Measurements from ENCODE around the gene RHOT2.

Gene RHOT2

DNA sequence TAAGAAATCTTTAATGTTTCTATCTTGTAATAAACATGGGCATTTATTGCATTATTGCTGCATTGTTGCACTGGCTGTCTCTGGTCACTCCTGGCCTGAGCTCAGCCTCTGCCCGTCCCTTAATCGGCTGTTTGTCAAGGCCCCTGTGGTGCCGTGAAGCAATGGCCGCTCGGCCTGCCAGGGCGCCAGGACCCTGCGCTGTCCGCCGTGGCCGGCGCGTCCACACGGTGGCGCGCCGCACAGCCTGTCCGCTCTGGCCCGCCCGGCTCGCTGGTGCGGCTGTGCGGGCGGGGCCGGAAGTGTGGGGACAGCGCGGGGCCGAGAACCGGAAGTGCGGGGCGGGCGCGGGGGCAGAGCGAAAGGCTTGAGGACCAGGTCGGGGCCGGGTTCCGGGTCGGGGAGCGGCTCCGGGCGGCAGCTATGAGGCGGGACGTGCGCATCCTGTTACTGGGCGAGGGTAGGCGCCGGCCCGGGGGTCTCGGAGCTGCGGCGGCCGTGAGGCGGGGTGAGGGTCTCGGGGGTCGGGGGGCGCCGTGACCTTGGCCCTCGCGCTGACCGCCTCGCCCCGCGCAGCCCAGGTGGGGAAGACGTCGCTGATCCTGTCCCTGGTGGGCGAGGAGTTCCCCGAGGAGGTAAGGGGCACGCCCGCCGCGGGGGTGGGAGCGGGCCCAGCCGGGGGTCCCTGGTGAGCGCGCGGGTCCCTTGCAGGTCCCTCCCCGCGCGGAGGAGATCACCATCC lies at the start of gene RHOT2:
TSS of gene RHOT2 (plus strand) at position 353 of the 739 bp plus-strand sequence. CDS start at position 421, 68 bp downstream.
- ATAC-seq (replicated peaks; ENCODE audit: extremely low read depth, poor library complexity, severe bottlenecking) (peak; percentile 94), DNase-seq (ENCODE audit: low spot score in 2 of 2) (peak; percentile 87 to 88)

DNA sequence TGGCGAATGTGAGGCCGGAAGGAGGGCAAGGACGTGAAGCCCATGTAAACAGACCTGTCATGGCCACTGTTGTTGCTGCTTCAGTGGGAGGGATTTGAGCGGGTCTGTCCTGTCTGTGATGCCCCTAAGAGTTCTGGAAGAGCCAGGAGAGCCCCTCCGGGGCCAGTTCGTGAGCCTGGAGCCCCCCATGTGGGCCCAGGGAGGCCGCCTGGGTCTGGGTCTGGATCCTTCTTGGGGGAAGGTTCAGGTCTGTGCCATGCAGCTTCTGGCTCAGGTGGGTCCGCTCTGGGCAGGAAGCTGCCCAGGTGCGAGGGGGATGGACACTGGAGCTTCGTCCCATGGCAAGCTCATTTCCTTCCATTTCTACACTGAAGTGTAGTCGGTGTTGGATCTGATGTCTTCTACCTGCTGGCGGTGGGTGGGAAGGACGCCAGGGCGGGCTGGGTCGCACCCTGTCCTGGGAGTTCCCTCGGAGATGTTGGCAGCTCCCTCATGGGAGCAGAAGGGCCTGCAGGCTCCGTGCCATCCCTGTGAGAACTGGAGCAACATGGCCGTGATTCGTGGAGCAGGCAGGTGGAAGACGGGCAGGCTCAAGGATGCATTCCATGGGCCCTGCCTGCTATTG lies 48.3 kb upstream of the RHOT2 start:
- peaks cover 5% of the 10 kb centered on the region for H3K4me1 Mint-ChIP-seq
- no peaks in the 10 kb centered on the region for H3K36me3 Mint-ChIP-seq (ENCODE audit: insufficient read depth)
- H3K27me3 Mint-ChIP-seq: no peaks in the 10 kb centered on the region
- no peak overlapping the region for H3K4me3 Mint-ChIP-seq
- H3K9me3 Mint-ChIP-seq: no peaks in the 10 kb centered on the region
- H3K27ac Mint-ChIP-seq (ENCODE audit: low read depth): no peak overlapping the region
- DNase-seq (ENCODE audit: low spot score in 2 of 2) (no peak), ATAC-seq (replicated peaks; ENCODE audit: extremely low read depth, poor library complexity, severe bottlenecking) (no peak)

More for the DNA sequence above, at the start of gene RHOT2:
- H3K4me1 Mint-ChIP-seq: peaks cover 6% of the 10 kb centered on the region
- no peaks in the 10 kb centered on the region for H3K27me3 Mint-ChIP-seq
- H3K36me3 Mint-ChIP-seq (ENCODE audit: insufficient read depth): peaks cover 6% of the 10 kb centered on the region
- H3K27ac Mint-ChIP-seq (ENCODE audit: low read depth): peak within 1 kb of the TSS; percentile 72
- no peaks in the 10 kb centered on the region for H3K9me3 Mint-ChIP-seq
- H3K4me3 Mint-ChIP-seq: peak within 1 kb of the TSS; percentile 75

DNA sequence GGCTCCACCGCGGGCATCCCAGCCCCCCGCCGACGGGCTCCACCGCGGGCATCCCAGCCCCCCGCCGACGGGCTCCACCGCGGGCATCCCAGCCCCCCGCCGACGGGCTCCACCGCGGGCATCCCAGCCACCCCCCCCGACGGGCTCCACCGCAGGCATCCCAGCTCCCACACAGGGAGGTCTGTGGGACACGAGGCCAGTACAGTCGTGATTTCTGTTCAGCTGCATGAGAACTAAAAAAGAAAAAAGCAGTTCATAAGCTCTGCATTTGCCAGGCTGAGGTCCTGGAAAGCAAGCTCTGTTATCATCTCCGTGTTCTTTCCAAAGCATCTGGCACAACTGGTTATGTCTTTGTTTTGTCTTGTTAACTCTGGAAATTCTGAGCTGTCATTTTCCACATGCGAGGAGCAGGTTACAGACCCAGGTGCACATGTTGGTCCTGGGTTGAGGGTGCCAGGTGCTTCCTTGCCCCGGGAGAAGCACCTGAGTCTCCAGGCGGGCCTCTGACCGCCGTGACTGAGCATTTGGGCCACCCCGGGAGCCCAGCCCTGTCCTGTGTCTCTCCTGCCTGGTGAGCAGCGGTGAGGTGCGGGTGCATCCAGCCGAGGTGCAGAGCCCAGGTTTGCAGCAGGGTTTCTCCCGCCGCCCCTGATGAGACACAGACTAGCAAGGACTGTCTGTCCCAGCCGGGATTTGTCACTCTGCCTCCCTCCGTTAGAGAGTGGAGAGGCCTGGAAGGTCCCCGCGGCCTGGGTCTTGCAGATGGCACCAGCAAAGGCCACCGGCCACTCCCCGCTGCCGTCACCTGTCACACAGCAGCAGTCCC lies 47.0 kb upstream of the RHOT2 start:
- ATAC-seq (replicated peaks; ENCODE audit: extremely low read depth, poor library complexity, severe bottlenecking) (no peak), DNase-seq (ENCODE audit: low spot score in 2 of 2) (no peak)
- Mint-ChIP-seq H3K4me1 (no peaks in the 10 kb centered on the region), H3K4me3 (no peak overlapping the region), H3K27ac (ENCODE audit: low read depth) (no peak overlapping the region), H3K27me3 (no peaks in the 10 kb centered on the region), H3K36me3 (ENCODE audit: insufficient read depth) (no peaks in the 10 kb centered on the region), H3K9me3 (no peaks in the 10 kb centered on the region)

DNA sequence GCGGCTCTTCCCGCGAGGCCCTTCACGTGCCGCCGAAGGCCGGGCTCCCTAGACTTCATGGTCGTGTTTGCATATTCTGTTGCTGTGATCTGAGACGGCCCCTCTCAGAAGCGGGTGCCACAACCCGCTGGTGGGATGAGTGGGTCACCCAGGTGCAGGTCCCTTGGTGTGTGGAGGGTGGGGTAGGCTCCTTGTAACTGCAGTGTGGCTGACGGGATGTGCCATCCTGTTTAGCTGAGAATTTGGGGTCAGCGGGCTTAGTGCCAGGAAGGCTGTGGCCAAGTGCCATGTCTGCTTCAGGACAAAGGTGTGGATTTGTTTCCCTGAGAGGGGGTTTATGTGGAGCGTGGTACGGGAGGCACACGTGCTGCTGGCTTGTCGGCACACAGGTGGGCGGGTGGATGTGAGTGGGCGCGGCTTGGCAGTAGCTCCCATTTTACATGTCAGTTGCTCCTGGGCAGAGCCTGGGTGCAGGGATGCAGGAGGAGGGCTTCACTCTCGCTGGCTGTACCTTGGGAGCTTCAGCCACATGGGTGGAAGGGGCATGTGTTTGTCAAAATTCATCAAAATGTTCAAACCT lies 46.3 kb upstream of the RHOT2 start:
- no peak for DNase-seq (ENCODE audit: low spot score in 2 of 2)
- ATAC-seq (replicated peaks; ENCODE audit: extremely low read depth, poor library complexity, severe bottlenecking): no peak
- no peaks in the 10 kb centered on the region for H3K27me3 Mint-ChIP-seq
- H3K9me3 Mint-ChIP-seq: no peaks in the 10 kb centered on the region
- H3K27ac Mint-ChIP-seq (ENCODE audit: low read depth): no peak overlapping the region
- H3K4me3 Mint-ChIP-seq: no peak overlapping the region
- H3K4me1 Mint-ChIP-seq: no peaks in the 10 kb centered on the region
- peaks cover 2% of the 10 kb centered on the region for H3K36me3 Mint-ChIP-seq (ENCODE audit: insufficient read depth)

DNA sequence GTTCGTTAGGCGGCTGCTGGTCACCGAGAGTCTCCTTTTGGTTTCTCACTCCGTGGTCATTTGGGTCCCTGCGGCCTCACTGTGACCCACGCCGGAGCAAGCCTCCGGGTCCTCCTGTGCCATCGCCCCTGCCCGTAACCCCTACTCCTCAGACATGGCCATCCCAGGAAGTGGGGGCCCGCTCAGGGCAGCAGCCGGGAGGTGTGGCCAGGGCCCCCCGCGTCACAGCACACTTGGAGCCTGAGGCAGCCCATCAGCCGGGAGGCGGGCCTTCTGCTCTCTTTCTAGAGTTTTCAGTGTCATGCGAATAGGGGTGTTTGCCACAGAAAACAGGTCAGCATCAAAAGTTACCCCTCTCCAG lies 45.0 kb upstream of the RHOT2 start:
- Mint-ChIP-seq H3K27me3 (no peaks in the 10 kb centered on the region), H3K9me3 (no peaks in the 10 kb centered on the region), H3K4me1 (no peaks in the 10 kb centered on the region), H3K4me3 (no peak overlapping the region), H3K27ac (ENCODE audit: low read depth) (no peak overlapping the region), H3K36me3 (ENCODE audit: insufficient read depth) (peaks cover 3% of the 10 kb centered on the region)
- DNase-seq (ENCODE audit: low spot score in 2 of 2) (no peak), ATAC-seq (replicated peaks; ENCODE audit: extremely low read depth, poor library complexity, severe bottlenecking) (no peak)

DNA sequence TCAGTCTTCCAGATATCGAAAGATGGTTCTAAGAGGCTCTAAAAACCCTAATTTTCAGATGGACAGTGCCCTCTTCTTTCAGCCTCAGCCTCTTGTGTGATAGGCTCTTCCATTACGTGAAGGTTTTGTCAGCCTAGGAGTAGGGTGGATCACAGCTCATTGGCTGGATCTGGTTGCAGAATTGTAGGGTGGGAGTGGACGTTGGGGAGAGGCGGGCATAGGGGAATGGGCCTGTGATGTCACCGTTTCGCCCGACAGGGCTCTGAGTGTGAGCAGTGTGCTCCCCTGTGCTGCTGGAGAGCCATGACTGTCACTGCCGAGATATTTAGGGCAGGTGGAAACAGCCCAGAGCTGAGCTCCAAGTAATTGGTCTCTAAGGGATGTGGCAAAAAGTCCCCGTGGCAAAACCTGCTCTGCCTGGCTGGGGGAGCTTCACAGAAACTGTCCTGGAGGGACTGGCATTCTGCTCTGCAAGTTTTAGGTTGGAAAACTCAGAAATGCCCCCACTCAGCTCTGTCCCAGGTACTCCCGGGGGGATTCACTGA lies 43.3 kb upstream of the RHOT2 start:
- no peak for ATAC-seq (replicated peaks; ENCODE audit: extremely low read depth, poor library complexity, severe bottlenecking)
- Mint-ChIP-seq H3K9me3 (no peaks in the 10 kb centered on the region), H3K27me3 (no peaks in the 10 kb centered on the region), H3K4me1 (no peaks in the 10 kb centered on the region), H3K36me3 (ENCODE audit: insufficient read depth) (peaks cover 7% of the 10 kb centered on the region), H3K4me3 (no peak overlapping the region), H3K27ac (ENCODE audit: low read depth) (no peak overlapping the region)
- DNase-seq (ENCODE audit: low spot score in 2 of 2): no peak

DNA sequence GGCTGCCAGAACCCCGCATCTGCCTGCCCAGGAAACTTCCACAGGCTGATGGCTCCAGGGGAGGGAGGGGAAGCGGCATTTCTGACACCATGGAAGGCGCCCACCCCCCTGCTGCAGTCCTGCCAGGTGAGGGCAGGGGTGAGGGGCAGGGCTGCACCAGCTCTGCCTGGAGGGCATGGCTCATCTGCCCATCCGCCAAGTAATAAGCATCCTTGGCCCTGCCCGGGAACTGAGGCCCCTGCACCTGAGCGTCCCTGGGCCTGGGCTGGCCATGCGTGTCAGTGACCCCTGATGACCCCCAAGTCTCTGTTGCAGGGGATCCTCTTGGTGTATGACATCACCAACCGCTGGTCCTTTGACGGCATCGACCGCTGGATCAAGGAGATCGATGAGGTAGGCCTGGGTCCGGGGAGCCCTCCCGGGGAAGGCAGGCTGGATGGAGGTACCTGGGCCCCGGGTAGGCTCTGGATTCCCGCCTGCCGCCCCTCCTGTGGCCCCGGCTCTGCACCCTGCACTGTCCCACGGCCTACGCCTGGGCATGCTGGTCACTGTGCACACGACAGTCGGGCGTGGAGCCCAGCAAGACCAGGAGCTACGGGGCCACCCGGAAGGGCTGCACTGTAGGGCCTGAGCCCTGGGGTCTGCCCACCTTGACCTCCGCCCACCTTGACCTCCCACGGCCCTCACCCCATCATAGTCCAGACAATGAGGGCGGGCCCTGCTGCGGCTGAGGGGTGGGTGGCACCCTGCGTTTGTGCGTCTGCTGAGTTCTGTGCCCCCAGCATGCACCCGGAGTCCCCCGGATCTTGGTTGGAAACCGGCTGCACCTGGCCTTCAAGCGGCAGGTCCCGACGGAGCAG lies 42.6 kb upstream of the RHOT2 start:
- ATAC-seq (replicated peaks; ENCODE audit: extremely low read depth, poor library complexity, severe bottlenecking) (no peak), DNase-seq (ENCODE audit: low spot score in 2 of 2) (no peak)
- H3K36me3 Mint-ChIP-seq (ENCODE audit: insufficient read depth): peaks cover 8% of the 10 kb centered on the region
- no peaks in the 10 kb centered on the region for H3K9me3 Mint-ChIP-seq
- no peaks in the 10 kb centered on the region for H3K4me1 Mint-ChIP-seq
- no peak overlapping the region for H3K4me3 Mint-ChIP-seq
- H3K27ac Mint-ChIP-seq (ENCODE audit: low read depth): no peak overlapping the region
- H3K27me3 Mint-ChIP-seq: no peaks in the 10 kb centered on the region

DNA sequence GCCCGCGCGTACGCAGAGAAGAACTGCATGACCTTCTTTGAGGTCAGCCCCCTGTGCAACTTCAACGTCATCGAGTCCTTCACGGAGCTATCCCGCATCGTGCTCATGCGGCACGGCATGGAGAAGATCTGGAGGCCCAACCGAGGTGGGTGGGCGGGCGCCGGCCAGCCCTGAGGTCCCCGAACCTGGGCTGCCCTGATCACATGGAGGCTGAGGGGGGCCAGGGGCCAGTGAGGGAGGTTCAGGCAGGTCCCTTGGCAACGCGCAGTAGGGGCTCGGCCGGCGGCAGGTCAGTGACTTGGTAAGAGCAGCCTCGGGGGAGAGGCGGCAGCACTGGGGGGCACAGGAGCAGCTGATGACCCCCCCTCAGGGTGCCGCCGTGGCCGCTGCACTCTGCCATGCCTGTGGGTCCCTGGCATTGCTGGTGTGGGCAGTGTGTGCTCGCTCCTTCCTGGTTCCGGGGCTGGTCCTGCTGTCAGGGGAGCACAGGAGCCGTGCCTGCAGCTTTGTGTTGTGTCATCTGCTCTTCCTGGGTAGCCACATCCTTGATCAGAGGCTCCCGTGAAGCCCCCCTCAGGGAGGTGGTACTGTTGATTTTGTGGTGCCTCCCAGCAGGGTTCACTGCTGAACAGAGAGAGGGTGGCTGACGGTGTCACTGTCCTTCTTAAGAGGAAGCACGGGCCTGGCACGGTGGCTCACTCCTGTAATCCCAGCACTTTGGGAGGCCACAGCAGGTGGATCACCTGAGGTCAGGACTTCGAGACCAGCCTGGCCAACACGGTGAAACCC lies 41.8 kb upstream of the RHOT2 start:
- H3K4me3 Mint-ChIP-seq: no peak overlapping the region
- no peaks in the 10 kb centered on the region for H3K4me1 Mint-ChIP-seq
- ATAC-seq (replicated peaks; ENCODE audit: extremely low read depth, poor library complexity, severe bottlenecking) (no peak), DNase-seq (ENCODE audit: low spot score in 2 of 2) (no peak)
- H3K27me3 Mint-ChIP-seq: no peaks in the 10 kb centered on the region
- no peak overlapping the region for H3K27ac Mint-ChIP-seq (ENCODE audit: low read depth)
- H3K36me3 Mint-ChIP-seq (ENCODE audit: insufficient read depth): peaks cover 9% of the 10 kb centered on the region
- H3K9me3 Mint-ChIP-seq: no peaks in the 10 kb centered on the region

DNA sequence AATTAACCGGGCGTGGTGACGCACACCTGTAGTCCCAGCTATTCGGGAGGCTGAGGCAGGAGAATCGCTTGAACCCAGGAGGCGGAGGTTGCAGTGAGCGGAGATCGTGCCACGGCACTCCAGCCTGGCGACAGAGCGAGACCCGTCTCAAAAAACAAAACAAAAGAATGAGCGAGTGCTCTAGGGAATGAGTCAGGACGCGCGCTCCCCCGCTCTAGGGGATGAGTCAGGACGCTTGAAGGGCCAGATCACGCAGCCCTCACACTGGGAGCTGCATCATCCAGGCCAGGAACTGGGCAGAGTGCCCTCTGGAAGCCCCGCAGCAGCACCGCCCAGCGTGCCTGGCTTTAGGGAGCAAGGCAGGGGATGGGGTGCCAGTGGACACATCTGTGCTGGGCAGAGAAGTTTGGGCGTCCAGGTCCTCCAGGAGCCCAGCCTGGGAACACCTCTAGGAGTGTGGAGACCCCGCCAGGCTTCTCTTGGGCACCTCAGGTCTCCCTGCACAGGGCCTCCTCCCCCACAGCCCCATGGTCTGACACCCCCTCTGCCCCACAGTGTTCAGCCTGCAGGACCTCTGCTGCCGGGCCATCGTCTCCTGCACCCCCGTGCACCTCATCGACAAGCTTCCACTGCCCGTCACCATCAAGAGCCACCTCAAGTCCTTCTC lies 41.0 kb upstream of the RHOT2 start:
- no peaks in the 10 kb centered on the region for H3K27me3 Mint-ChIP-seq
- no peak for ATAC-seq (replicated peaks; ENCODE audit: extremely low read depth, poor library complexity, severe bottlenecking)
- no peak for DNase-seq (ENCODE audit: low spot score in 2 of 2)
- H3K4me3 Mint-ChIP-seq: no peak overlapping the region
- H3K4me1 Mint-ChIP-seq: no peaks in the 10 kb centered on the region
- H3K9me3 Mint-ChIP-seq: no peaks in the 10 kb centered on the region
- H3K27ac Mint-ChIP-seq (ENCODE audit: low read depth): no peak overlapping the region
- H3K36me3 Mint-ChIP-seq (ENCODE audit: insufficient read depth): peaks cover 9% of the 10 kb centered on the region

DNA sequence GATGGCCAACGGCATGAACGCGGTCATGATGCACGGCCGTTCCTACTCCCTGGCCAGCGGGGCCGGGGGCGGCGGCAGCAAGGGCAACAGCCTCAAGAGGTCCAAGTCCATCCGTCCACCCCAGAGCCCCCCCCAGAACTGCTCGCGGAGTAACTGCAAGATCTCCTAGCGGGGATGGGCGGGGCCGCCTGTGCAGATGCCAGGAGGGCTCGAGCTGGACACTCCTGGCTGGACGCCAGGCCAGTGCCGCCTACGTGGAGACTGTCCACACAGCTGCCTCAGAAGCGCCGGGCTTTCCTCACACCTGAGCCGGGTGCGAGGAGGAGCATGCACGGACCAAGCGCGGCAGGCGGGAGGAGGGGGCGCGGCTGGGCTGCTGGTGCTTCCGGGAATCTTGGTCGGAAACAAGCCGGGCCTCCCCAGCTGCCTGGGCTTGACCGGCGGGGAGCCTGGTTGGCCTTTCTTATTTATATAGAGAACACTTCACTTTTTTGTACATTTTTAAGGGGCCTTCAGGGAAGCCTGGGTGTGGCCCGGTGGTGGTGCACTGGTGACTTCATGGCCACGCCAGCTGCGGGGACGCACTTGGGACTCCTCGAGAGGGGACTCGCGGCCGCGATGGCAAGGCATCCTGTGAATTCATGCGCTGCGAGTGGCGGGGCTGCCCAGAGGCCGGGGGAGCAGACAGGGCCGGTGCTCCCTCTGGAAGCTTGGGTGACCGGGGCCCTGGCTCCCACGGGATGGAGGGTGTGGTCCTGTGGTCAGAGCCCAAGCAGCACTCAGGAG lies 40.3 kb upstream of the RHOT2 start:
- Mint-ChIP-seq H3K4me1 (no peaks in the 10 kb centered on the region), H3K36me3 (ENCODE audit: insufficient read depth) (peaks cover 9% of the 10 kb centered on the region), H3K27ac (ENCODE audit: low read depth) (no peak overlapping the region), H3K27me3 (no peaks in the 10 kb centered on the region), H3K9me3 (no peaks in the 10 kb centered on the region), H3K4me3 (no peak overlapping the region)
- DNase-seq (ENCODE audit: low spot score in 2 of 2): no peak
- ATAC-seq (replicated peaks; ENCODE audit: extremely low read depth, poor library complexity, severe bottlenecking): no peak
